GM23338 (cell line): ENCODE results near the gene CGB3. TPM values are rescaled to one million over a fixed set of nuclear protein-coding genes. Genes with fewer than 3 reads are reported as not detected.

Experiments
- ATAC-seq: fragments of 200-7000 bp; cut with Tn5 transposase; 3 replicates; pipeline ENCODE4 v1.9.1; 2020
- DNase-seq: peaks from one replicate; pipeline ENCODE4 v3.0.0-alpha.2; 2015; ENCODE audit warnings: low spot score
- H2AFZ ChIP-seq: fragments of 200-600 bp; sonication (generic); 2 replicates; pipeline ENCODE4 v1.8.0; 2016; ENCODE audit warnings: antibody characterized with exemption, mild to moderate bottlenecking, moderate library complexity
- H3F3A ChIP-seq: fragments of 200-600 bp; sonication (generic); replicated peaks from 2 replicates; pipeline ENCODE4 v1.8.0; 2017; ENCODE audit warnings: antibody characterized with exemption, mixed run types, low read depth
- H3K27ac ChIP-seq: fragments of 200-600 bp; sonication (generic); 2 replicates; pipeline ENCODE4 v1.6.1; 2016; ENCODE audit warnings: low read depth
- H3K27me3 ChIP-seq: fragments of 200-600 bp; sonication (generic); 2 replicates; pipeline ENCODE4 v1.8.0; 2016; ENCODE audit warnings: mild to moderate bottlenecking, mixed run types, moderate library complexity; ENCODE audit not compliant: insufficient read depth
- H3K36me3 ChIP-seq: fragments of 200-600 bp; sonication (generic); 2 replicates; pipeline ENCODE4 v1.8.0; 2016; ENCODE audit warnings: mild to moderate bottlenecking; ENCODE audit not compliant: insufficient read depth
- H3K4me1 ChIP-seq: fragments of 200-600 bp; sonication (generic); 2 replicates; pipeline ENCODE4 v1.8.0; 2016; ENCODE audit warnings: mild to moderate bottlenecking, moderate library complexity; ENCODE audit not compliant: insufficient read depth
- H3K4me2 ChIP-seq: fragments of 200-600 bp; sonication (generic); 2 replicates; pipeline ENCODE4 v1.7.1; 2017; ENCODE audit warnings: mixed run types
- H3K4me3 ChIP-seq: fragments of 200-600 bp; sonication (generic); 2 replicates; pipeline ENCODE4 v1.6.1; 2016; ENCODE audit warnings: mixed run types
- H3K79me2 ChIP-seq: fragments of 200-600 bp; sonication (generic); replicated peaks from 2 replicates; pipeline ENCODE4 v1.8.0; 2017; ENCODE audit warnings: mild to moderate bottlenecking; ENCODE audit not compliant: insufficient read depth
- H3K9me2 ChIP-seq: fragments of 200-600 bp; sonication (generic); 2 replicates; pipeline ENCODE4 v1.8.0; 2017; ENCODE audit not compliant: insufficient read depth
- H4K20me1 ChIP-seq: fragments of 200-600 bp; sonication (generic); replicated peaks from 2 replicates; pipeline ENCODE4 v1.8.0; 2017; ENCODE audit warnings: mild to moderate bottlenecking; ENCODE audit not compliant: insufficient read depth
- H3K27ac Mint-ChIP-seq: 2 replicates; pipeline ENCODE4 v1.8.0; 2020; ENCODE audit warnings: inconsistent platforms, mild to moderate bottlenecking, moderate library complexity, mixed read lengths
- H3K27me3 Mint-ChIP-seq: 3 replicates; pipeline ENCODE4 v1.8.0; 2022; ENCODE audit warnings: low read depth, mild to moderate bottlenecking, moderate library complexity, mixed read lengths, inconsistent platforms; ENCODE audit not compliant: insufficient read depth, poor library complexity
- H3K36me3 Mint-ChIP-seq: 3 replicates; pipeline ENCODE4 v1.8.0; 2021; ENCODE audit warnings: low read depth, mild to moderate bottlenecking, inconsistent platforms, moderate library complexity, mixed read lengths
- H3K4me1 Mint-ChIP-seq: 3 replicates; pipeline ENCODE4 v1.8.0; 2020; ENCODE audit warnings: mild to moderate bottlenecking, inconsistent platforms, mixed read lengths
- H3K4me3 Mint-ChIP-seq: 3 replicates; pipeline ENCODE4 v1.8.0; 2021; ENCODE audit warnings: moderate library complexity, mild to moderate bottlenecking, inconsistent platforms, mixed read lengths
- H3K9me3 Mint-ChIP-seq: 3 replicates; pipeline ENCODE4 v1.8.0; 2020; ENCODE audit warnings: moderate library complexity, mild to moderate bottlenecking, inconsistent platforms, mixed read lengths
- ETS1 ChIP-seq: IDR thresholded peaks from 2 replicates; pipeline ENCODE4 v1.6.1; 2016; ENCODE audit warnings: antibody characterized with exemption
- EZH2 ChIP-seq: fragments of 200-600 bp; sonication (generic); IDR thresholded peaks from one replicate; pipeline ENCODE4 v1.8.0; 2017; ENCODE audit warnings: antibody characterized with exemption, mild to moderate bottlenecking, low read depth; ENCODE audit not compliant: unreplicated experiment
- EZH2phosphoT487 ChIP-seq: fragments of 200-600 bp; sonication (generic); IDR thresholded peaks from one replicate; pipeline ENCODE4 v1.8.1; 2018; ENCODE audit warnings: antibody characterized with exemption; ENCODE audit not compliant: unreplicated experiment
- JUNB ChIP-seq: IDR thresholded peaks from one replicate; pipeline ENCODE4 v1.6.1; 2016; ENCODE audit warnings: antibody characterized with exemption; ENCODE audit not compliant: unreplicated experiment
- POLR2AphosphoS5 ChIP-seq: IDR thresholded peaks from 2 replicates; pipeline ENCODE4 v1.6.1; 2016; ENCODE audit warnings: antibody characterized with exemption, low read depth
- STAT1 ChIP-seq: IDR thresholded peaks from one replicate; pipeline ENCODE4 v1.6.1; 2016; ENCODE audit warnings: antibody characterized with exemption; ENCODE audit not compliant: unreplicated experiment
- ZNF114 ChIP-seq: fragments of 250-450 bp; sonication (Bioruptor Pico); IDR thresholded peaks from 2 replicates; pipeline ENCODE4 v1.5.0; 2020; ENCODE audit warnings: mild to moderate bottlenecking, moderate library complexity
- ZNF331 ChIP-seq: fragments of 250-450 bp; sonication (Bioruptor Pico); IDR thresholded peaks from 2 replicates; pipeline ENCODE4 v1.5.0; 2020; ENCODE audit warnings: low read depth, mild to moderate bottlenecking, moderate library complexity
- polyA plus RNA-seq: library from polyadenylated mRNA; unstranded; fragments of >200 nt; fragmentation: Nextera tagmentation; extraction: Ambion mirVana; gene quantifications from 2 replicates; pipeline ENCODE4 v1.2.1, GENCODE V29; 2016
- total RNA-seq: library from RNA; depleted of rRNA; stranded (reverse); fragments of >200 nt; shearing (Covaris generic); gene quantifications from 2 replicates; pipeline ENCODE4 v1.2.3, GENCODE V29; 2014
- TF ChIP-seq, protein P1 (sequence below): fragments of 250-450 bp; sonication (Bioruptor Pico); IDR thresholded peaks from 2 replicates; pipeline ENCODE4 v1.5.0; 2020; ENCODE audit warnings: mild to moderate bottlenecking, moderate library complexity
- TF ChIP-seq, protein P2 (sequence below): IDR thresholded peaks from one replicate; pipeline ENCODE4 v1.6.1; 2018; ENCODE audit warnings: antibody characterized with exemption; ENCODE audit not compliant: unreplicated experiment
- TF ChIP-seq, protein P3 (sequence below), 2 experiments: fragments of 200-600 bp in 1 of 2; sonication (generic) in 1 of 2; conservative IDR thresholded peaks; 2 replicates each; pipeline versions ENCODE4 v1.5.1 to v1.6.1; 2016 to 2017; ENCODE audit warnings: antibody characterized with exemption in 2 of 2, low read depth in 2 of 2, mild to moderate bottlenecking in 2 of 2, moderate library complexity in 1 of 2

CGB3 gene
- total and polyA plus RNA-seq, 2 experiments from 2014 or later: not detected

DNA sequence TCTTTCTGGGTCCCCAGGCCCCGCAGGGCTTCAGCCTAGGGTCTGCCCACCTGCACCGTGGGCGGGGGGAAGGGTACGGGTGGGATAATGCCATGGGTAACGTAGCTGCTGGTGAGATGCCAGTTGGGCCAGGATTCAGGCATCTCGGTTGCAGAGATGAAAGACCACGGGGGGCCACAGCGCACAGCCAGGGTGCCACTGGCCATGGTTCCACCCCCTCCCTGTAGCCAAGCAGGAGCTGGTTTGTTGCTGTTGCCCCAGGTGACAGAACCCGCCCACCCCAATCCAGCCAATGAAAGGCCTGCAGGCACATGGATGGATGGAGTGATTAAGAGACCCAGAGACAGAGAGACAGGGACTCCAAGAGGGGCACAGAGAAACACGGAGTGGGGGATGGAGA lies 34.4 kb upstream of the CGB3 start (continued):
- TF ChIP-seq, protein P1, sequence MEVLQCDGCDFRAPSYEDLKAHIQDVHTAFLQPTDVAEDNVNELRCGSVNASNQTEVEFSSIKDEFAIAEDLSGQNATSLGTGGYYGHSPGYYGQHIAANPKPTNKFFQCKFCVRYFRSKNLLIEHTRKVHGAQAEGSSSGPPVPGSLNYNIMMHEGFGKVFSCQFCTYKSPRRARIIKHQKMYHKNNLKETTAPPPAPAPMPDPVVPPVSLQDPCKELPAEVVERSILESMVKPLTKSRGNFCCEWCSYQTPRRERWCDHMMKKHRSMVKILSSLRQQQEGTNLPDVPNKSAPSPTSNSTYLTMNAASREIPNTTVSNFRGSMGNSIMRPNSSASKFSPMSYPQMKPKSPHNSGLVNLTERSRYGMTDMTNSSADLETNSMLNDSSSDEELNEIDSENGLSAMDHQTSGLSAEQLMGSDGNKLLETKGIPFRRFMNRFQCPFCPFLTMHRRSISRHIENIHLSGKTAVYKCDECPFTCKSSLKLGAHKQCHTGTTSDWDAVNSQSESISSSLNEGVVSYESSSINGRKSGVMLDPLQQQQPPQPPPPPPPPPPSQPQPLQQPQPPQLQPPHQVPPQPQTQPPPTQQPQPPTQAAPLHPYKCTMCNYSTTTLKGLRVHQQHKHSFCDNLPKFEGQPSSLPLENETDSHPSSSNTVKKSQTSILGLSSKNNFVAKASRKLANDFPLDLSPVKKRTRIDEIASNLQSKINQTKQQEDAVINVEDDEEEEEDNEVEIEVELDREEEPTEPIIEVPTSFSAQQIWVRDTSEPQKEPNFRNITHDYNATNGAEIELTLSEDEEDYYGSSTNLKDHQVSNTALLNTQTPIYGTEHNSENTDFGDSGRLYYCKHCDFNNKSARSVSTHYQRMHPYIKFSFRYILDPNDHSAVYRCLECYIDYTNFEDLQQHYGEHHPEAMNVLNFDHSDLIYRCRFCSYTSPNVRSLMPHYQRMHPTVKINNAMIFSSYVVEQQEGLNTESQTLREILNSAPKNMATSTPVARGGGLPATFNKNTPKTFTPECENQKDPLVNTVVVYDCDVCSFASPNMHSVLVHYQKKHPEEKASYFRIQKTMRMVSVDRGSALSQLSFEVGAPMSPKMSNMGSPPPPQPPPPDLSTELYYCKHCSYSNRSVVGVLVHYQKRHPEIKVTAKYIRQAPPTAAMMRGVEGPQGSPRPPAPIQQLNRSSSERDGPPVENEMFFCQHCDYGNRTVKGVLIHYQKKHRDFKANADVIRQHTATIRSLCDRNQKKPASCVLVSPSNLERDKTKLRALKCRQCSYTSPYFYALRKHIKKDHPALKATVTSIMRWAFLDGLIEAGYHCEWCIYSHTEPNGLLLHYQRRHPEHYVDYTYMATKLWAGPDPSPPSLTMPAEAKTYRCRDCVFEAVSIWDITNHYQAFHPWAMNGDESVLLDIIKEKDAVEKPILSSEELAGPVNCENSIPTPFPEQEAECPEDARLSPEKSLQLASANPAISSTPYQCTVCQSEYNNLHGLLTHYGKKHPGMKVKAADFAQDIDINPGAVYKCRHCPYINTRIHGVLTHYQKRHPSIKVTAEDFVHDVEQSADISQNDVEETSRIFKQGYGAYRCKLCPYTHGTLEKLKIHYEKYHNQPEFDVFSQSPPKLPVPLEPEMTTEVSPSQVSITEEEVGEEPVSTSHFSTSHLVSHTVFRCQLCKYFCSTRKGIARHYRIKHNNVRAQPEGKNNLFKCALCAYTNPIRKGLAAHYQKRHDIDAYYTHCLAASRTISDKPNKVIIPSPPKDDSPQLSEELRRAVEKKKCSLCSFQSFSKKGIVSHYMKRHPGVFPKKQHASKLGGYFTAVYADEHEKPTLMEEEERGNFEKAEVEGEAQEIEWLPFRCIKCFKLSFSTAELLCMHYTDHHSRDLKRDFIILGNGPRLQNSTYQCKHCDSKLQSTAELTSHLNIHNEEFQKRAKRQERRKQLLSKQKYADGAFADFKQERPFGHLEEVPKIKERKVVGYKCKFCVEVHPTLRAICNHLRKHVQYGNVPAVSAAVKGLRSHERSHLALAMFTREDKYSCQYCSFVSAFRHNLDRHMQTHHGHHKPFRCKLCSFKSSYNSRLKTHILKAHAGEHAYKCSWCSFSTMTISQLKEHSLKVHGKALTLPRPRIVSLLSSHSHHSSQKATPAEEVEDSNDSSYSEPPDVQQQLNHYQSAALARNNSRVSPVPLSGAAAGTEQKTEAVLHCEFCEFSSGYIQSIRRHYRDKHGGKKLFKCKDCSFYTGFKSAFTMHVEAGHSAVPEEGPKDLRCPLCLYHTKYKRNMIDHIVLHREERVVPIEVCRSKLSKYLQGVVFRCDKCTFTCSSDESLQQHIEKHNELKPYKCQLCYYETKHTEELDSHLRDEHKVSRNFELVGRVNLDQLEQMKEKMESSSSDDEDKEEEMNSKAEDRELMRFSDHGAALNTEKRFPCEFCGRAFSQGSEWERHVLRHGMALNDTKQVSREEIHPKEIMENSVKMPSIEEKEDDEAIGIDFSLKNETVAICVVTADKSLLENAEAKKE (CRISPR knock-in tag): no peak
- TF ChIP-seq ETS1: no peak

- Histone ChIP-seq H2AFZ (no peak within 1 kb of the TSS; the same call in 1 of the 2 replicates), H3K4me1 (peaks cover 9% of the 10 kb centered on the region; the same call in 1 of the 2 replicates), H3K27me3 (peaks cover 63% of the 10 kb centered on the region), H3K4me2 (peak within 1 kb of the TSS; percentile 95), H3F3A (no peaks in the 10 kb centered on the region), H3K79me2 (no peaks in the 10 kb centered on the region), H4K20me1 (no peaks in the 10 kb centered on the region), H3K9me2 (no peaks in the 10 kb centered on the region), H3K36me3 (no peaks in the 10 kb centered on the region), H3K27ac (no peak within 1 kb of the TSS), H3K4me3 (peak within 1 kb of the TSS; percentile 73)
- Mint-ChIP-seq H3K27ac (no peak within 1 kb of the TSS), H3K9me3 (no peaks in the 10 kb centered on the region; the same call in 2 of the 3 replicates), H3K36me3 (no peaks in the 10 kb centered on the region), H3K27me3 (peaks cover 57% of the 10 kb centered on the region), H3K4me3 (peak within 1 kb of the TSS; percentile 73), H3K4me1 (peaks cover 11% of the 10 kb centered on the region)
- ATAC-seq (peak; percentile 61), DNase-seq (peak; percentile 91)
- TF ChIP-seq EZH2phosphoT487 (no peak), ZNF114 (CRISPR knock-in tag) (no peak), JUNB (no peak), ETS1 (no peak), EZH2 (no peak), STAT1 (no peak), POLR2AphosphoS5 (no peak), ZNF331 (CRISPR knock-in tag) (no peak)
- TF ChIP-seq, protein P2, sequence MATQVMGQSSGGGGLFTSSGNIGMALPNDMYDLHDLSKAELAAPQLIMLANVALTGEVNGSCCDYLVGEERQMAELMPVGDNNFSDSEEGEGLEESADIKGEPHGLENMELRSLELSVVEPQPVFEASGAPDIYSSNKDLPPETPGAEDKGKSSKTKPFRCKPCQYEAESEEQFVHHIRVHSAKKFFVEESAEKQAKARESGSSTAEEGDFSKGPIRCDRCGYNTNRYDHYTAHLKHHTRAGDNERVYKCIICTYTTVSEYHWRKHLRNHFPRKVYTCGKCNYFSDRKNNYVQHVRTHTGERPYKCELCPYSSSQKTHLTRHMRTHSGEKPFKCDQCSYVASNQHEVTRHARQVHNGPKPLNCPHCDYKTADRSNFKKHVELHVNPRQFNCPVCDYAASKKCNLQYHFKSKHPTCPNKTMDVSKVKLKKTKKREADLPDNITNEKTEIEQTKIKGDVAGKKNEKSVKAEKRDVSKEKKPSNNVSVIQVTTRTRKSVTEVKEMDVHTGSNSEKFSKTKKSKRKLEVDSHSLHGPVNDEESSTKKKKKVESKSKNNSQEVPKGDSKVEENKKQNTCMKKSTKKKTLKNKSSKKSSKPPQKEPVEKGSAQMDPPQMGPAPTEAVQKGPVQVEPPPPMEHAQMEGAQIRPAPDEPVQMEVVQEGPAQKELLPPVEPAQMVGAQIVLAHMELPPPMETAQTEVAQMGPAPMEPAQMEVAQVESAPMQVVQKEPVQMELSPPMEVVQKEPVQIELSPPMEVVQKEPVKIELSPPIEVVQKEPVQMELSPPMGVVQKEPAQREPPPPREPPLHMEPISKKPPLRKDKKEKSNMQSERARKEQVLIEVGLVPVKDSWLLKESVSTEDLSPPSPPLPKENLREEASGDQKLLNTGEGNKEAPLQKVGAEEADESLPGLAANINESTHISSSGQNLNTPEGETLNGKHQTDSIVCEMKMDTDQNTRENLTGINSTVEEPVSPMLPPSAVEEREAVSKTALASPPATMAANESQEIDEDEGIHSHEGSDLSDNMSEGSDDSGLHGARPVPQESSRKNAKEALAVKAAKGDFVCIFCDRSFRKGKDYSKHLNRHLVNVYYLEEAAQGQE: no peak
- TF ChIP-seq, protein P3, sequence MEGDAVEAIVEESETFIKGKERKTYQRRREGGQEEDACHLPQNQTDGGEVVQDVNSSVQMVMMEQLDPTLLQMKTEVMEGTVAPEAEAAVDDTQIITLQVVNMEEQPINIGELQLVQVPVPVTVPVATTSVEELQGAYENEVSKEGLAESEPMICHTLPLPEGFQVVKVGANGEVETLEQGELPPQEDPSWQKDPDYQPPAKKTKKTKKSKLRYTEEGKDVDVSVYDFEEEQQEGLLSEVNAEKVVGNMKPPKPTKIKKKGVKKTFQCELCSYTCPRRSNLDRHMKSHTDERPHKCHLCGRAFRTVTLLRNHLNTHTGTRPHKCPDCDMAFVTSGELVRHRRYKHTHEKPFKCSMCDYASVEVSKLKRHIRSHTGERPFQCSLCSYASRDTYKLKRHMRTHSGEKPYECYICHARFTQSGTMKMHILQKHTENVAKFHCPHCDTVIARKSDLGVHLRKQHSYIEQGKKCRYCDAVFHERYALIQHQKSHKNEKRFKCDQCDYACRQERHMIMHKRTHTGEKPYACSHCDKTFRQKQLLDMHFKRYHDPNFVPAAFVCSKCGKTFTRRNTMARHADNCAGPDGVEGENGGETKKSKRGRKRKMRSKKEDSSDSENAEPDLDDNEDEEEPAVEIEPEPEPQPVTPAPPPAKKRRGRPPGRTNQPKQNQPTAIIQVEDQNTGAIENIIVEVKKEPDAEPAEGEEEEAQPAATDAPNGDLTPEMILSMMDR (conservative IDR thresholded peaks at IDR 0.05; ENCODE audit: low read depth in 2 of 2): no peak
Observed at GRCh38 chr19:49057636-49058234, 33.6 kb upstream of the CGB3 start, which contains the start of gene CGB7. Gene CGB7 (minus strand): TSS chr19:49057749. CDS start chr19:49055375, 2,374 bp downstream.
